ENCODE data around the gene PLA2G6.

DNA sequence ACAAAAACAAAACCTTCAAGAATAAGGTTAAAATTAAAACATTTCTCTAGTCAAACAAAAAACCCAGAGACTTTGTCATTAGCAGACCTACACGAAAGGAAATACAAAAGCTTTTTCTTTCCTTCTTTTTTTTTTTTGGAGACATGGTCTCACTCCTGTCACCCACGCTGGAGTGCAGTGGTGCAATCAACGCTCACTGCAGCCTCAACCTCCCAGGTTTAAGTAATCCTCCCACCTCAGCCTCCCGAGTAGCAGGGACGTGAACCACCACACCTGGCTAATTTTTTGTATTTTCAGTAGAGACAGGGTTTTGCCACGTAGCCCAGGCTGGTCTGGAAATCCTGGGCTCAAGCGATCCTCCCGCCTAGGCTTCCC lies 30.5 kb downstream of the PLA2G6 start:
- TF ChIP-seq CTCF (IDR thresholded peaks at IDR 0.05) (no peak), POLR2A (IDR thresholded peaks at IDR 0.05) (no peak)
